ENCODE measurements around the gene IQGAP1. TPM values are rescaled to one million over a fixed set of nuclear protein-coding genes. Genes with fewer than 3 reads are reported as not detected.

The IQGAP1 gene
- total and polyA plus RNA-seq, 2 donors (not counting 1 experiment from before 2014, with no cell fraction given): 222 to 270 TPM

DNA sequence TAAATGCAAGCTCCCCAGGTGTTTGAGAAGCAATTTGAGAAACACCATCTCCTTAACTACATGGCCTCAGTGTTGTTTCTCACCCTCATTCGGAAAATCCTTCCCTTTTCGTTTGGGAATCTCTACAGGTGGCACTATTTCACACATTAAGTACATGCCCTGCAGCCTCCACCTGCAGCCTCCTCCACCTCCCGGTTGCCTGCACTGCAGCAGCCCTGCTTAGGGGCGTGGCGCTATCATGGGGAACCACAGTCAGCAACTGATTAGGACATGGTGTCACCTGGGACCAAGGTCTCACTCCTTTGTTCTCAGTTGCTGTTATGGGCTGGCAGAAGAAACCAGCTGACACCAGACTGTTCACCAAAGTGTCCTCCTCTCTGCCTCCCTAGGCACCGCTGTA, 47.7 kb upstream of the IQGAP1 start:
- no peak overlapping the region for H3K27ac ChIP-seq (ENCODE audit: insufficient read depth, low read length)
- no peak overlapping the region for H2AFZ ChIP-seq (ENCODE audit: low read length)
- H3K79me2 ChIP-seq (ENCODE audit: control insufficient read depth, insufficient read depth, low read length): no peaks in the 10 kb centered on the region
- H4K20me1 ChIP-seq (ENCODE audit: control insufficient read depth, extremely low read depth, insufficient read depth, low read length): no peaks in the 10 kb centered on the region
- no peak overlapping the region for H3K4me2 ChIP-seq (ENCODE audit: extremely low read depth, insufficient read depth, low read length)
- no peak for DNase-seq (ENCODE audit: low read depth in 2 of 2)
- peaks cover 8% of the 10 kb centered on the region for H3K4me1 ChIP-seq (ENCODE audit: control insufficient read depth, extremely low read depth, insufficient read depth, low read length)
- no peak overlapping the region for H3K4me3 ChIP-seq (replicated peaks in 1 of 4; ENCODE audit: control extremely low read depth in 1 of 4, insufficient read depth in 1 of 4, low read depth in 3 of 4, low read length in 4 of 4)
- TF ChIP-seq EZH2 (IDR thresholded peaks at IDR 0.05; ENCODE audit: low read length, missing control alignments) (no peak), CTCF (conservative IDR thresholded peaks at IDR 0.05 in 1 of 2, IDR thresholded peaks at IDR 0.05 in 1 of 2; ENCODE audit: low read depth in 1 of 2, low read length in 2 of 2) (no peak)
- H3K9me3 ChIP-seq (ENCODE audit: control insufficient read depth, insufficient read depth, low read depth, low read length): no peaks in the 10 kb centered on the region
- H3K9ac ChIP-seq (ENCODE audit: insufficient read depth, low read length): no peak overlapping the region
- H3K36me3 ChIP-seq (ENCODE audit: control insufficient read depth, insufficient read depth, low read length): no peaks in the 10 kb centered on the region
- no peaks in the 10 kb centered on the region for H3K27me3 ChIP-seq (ENCODE audit: control insufficient read depth, insufficient read depth, low read length)

GRCh38 chr15:90343302-90343790, 44.7 kb upstream of the IQGAP1 start:
- Histone ChIP-seq H2AFZ (ENCODE audit: low read length) (no peak overlapping the region), H3K4me3 (replicated peaks in 1 of 4; ENCODE audit: control extremely low read depth in 1 of 4, insufficient read depth in 1 of 4, low read depth in 3 of 4, low read length in 4 of 4) (no peak overlapping the region), H3K27ac (ENCODE audit: insufficient read depth, low read length) (peak overlapping the region; percentile 42), H3K9ac (ENCODE audit: insufficient read depth, low read length) (no peak overlapping the region), H3K4me2 (ENCODE audit: extremely low read depth, insufficient read depth, low read length) (peak overlapping the region; percentile 23), H3K27me3 (ENCODE audit: control insufficient read depth, insufficient read depth, low read length) (no peaks in the 10 kb centered on the region), H3K4me1 (ENCODE audit: control insufficient read depth, extremely low read depth, insufficient read depth, low read length) (peaks cover 8% of the 10 kb centered on the region), H4K20me1 (ENCODE audit: control insufficient read depth, extremely low read depth, insufficient read depth, low read length) (no peaks in the 10 kb centered on the region), H3K79me2 (ENCODE audit: control insufficient read depth, insufficient read depth, low read length) (no peaks in the 10 kb centered on the region), H3K9me3 (ENCODE audit: control insufficient read depth, insufficient read depth, low read depth, low read length) (no peaks in the 10 kb centered on the region), H3K36me3 (ENCODE audit: control insufficient read depth, insufficient read depth, low read length) (no peaks in the 10 kb centered on the region)
- TF ChIP-seq EZH2 (IDR thresholded peaks at IDR 0.05; ENCODE audit: low read length, missing control alignments) (no peak), CTCF (conservative IDR thresholded peaks at IDR 0.05 in 1 of 2, IDR thresholded peaks at IDR 0.05 in 1 of 2; ENCODE audit: low read depth in 1 of 2, low read length in 2 of 2) (no peak)
- DNase-seq (ENCODE audit: low read depth in 2 of 2): peak; percentile 26 to 47

DNA sequence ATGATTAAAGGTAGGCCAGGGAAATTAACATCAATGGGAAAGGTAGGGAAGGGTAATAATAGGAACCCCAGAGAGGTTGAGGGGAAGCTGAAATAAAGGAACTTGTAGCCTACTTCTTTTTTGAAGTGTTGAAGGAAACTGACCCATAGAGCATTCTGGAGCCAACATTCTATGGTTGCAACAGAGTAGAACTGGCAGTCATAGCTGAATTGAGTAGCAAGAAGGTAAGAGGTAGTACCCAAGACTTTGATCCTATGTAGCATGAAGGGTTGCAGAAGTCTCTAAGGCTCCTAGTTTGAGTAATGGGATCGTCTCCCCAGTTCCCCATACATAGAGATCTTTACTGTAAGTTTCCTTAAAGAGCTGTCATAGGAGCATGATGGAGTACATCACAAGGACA, 43.4 kb upstream of the IQGAP1 start:
- Histone ChIP-seq H3K36me3 (ENCODE audit: control insufficient read depth, insufficient read depth, low read length) (no peaks in the 10 kb centered on the region), H3K9ac (ENCODE audit: insufficient read depth, low read length) (no peak overlapping the region), H3K4me1 (ENCODE audit: control insufficient read depth, extremely low read depth, insufficient read depth, low read length) (peaks cover 8% of the 10 kb centered on the region), H2AFZ (ENCODE audit: low read length) (no peak overlapping the region), H3K4me2 (ENCODE audit: extremely low read depth, insufficient read depth, low read length) (no peak overlapping the region), H4K20me1 (ENCODE audit: control insufficient read depth, extremely low read depth, insufficient read depth, low read length) (no peaks in the 10 kb centered on the region), H3K27me3 (ENCODE audit: control insufficient read depth, insufficient read depth, low read length) (no peaks in the 10 kb centered on the region), H3K4me3 (replicated peaks in 1 of 4; ENCODE audit: control extremely low read depth in 1 of 4, insufficient read depth in 1 of 4, low read depth in 3 of 4, low read length in 4 of 4) (no peak overlapping the region), H3K27ac (ENCODE audit: insufficient read depth, low read length) (no peak overlapping the region), H3K79me2 (ENCODE audit: control insufficient read depth, insufficient read depth, low read length) (no peaks in the 10 kb centered on the region), H3K9me3 (ENCODE audit: control insufficient read depth, insufficient read depth, low read depth, low read length) (no peaks in the 10 kb centered on the region)
- DNase-seq (ENCODE audit: low read depth in 2 of 2): no peak
- no peak for TF ChIP-seq CTCF (conservative IDR thresholded peaks at IDR 0.05 in 1 of 2, IDR thresholded peaks at IDR 0.05 in 1 of 2; ENCODE audit: low read depth in 1 of 2, low read length in 2 of 2)
- TF ChIP-seq EZH2 (IDR thresholded peaks at IDR 0.05; ENCODE audit: low read length, missing control alignments): no peak
